Esophagus squamous epithelium (tissue), 5 donors: Measurements from ENCODE around the gene HDDC3. TPM values are rescaled to one million over a fixed set of nuclear protein-coding genes. Genes with fewer than 3 reads are reported as not detected.

ENCODE experiments used
- DNase-seq: peaks from one replicate; lab custom pipeline; 2025; lab: John Stamatoyannopoulos, UW
- H3K27ac ChIP-seq, 4 donors: fragments of 200-600 bp; sonication (generic); one replicate each; pipeline ENCODE4 v1.5.1; 2016 to 2019; ENCODE audit warnings: mild to moderate bottlenecking in 1 of 4
- H3K27me3 ChIP-seq, 4 donors: fragments of 200-600 bp; sonication (generic); 1 replicate in 3 of 4; 2 replicates in 1 of 4; pipeline versions ENCODE4 v1.5.1 to v1.6.0; 2017 to 2021; ENCODE audit warnings: antibody characterized with exemption in 1 of 4
- H3K36me3 ChIP-seq, 3 donors: fragments of 200-600 bp; sonication (generic); one replicate each; pipeline ENCODE4 v1.5.1; 2016 to 2019
- H3K4me1 ChIP-seq, 3 donors: fragments of 200-600 bp; sonication (generic); one replicate each; pipeline ENCODE4 v1.5.1; 2017 to 2019
- H3K4me3 ChIP-seq, 4 donors: fragments of 200-600 bp; sonication (generic); 1 replicate in 3 of 4; 2 replicates in 1 of 4; pipeline ENCODE4 v1.5.1; 2016 to 2019; ENCODE audit warnings: mild to moderate bottlenecking in 2 of 4, moderate library complexity in 1 of 4
- H3K9me3 ChIP-seq, 3 donors: fragments of 200-600 bp; sonication (generic); one replicate each; pipeline ENCODE4 v1.5.1; 2016 to 2019
- POLR2A ChIP-seq, 4 donors: fragments of 450-650 bp; IDR thresholded peaks; one replicate each; pipeline ENCODE4 v1.6.1; 2017; ENCODE audit warnings: antibody characterized with exemption in 4 of 4, mild to moderate bottlenecking in 4 of 4, moderate library complexity in 3 of 4
- WGBS, 2 donors: methylation state at CpG; one replicate each; pipeline ENCODE4 v1.1.5; 2018; 5-methylcytosine and 5-hydroxymethylcytosine counted together
- intact Hi-C: fragments of 100-400 bp; cut with DNase I; formaldehyde crosslinking; loops from one replicate; pipeline ENCODE4 v1.15.0; 2022
- total RNA-seq, 4 donors: library from RNA; depleted of rRNA; stranded (reverse); fragments of >200 nt; gene quantifications; one replicate each; pipeline ENCODE4 v1.1.0, GENCODE V29; 2016
- TF ChIP-seq, protein P1 (sequence below), 6 experiments: fragments of 450-650 bp in 4 of 6; fragments of 200-600 bp in 2 of 6; sonication (generic) in 2 of 6; IDR thresholded peaks; one replicate each; pipeline ENCODE4 v1.5.1; 2016 to 2019; ENCODE audit warnings: antibody characterized with exemption in 6 of 6, mild to moderate bottlenecking in 4 of 6, moderate library complexity in 4 of 6
- donor health status: DM: yes; HTN: yes; CAD: no.

HDDC3 gene
- total RNA-seq, 4 donors from 2014 or later: 5.8 to 13.7 (median 11.7) TPM

DNA sequence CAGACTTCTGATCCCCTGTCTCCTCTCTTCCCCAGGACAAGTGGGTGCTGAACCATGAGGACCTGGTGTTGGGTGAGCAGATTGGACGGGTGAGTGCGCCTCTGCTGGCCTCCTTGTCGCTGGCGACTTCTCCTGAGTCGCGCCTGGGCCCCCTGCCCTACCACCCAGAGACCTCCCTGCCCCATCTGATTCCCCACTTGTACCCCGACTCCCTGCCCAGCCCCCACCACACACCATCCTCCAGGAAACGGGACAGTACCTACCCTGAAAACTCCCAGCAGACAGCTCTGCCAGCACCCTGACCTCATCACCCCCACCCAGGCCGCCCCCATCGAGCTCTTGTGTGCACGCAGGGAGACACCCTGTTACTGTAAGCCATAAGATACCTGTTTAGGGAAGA is 40.3 kb downstream of the HDDC3 start:
- H3K36me3 ChIP-seq: peaks cover 16 to 73% (median 29%) of the 10 kb centered on the region in 3 donors
- H3K27ac ChIP-seq: no peak overlapping the region
- H3K27me3 ChIP-seq: no peaks in the 10 kb centered on the region
- H3K4me3 ChIP-seq: no peak overlapping the region
- no peaks in the 10 kb centered on the region for H3K4me1 ChIP-seq
- 93 to 94% methylated on average over 3 of the region's 11 CpGs for WGBS, 2 donors
- DNase-seq: no peak
- intact Hi-C loops: no loop called here
- TF ChIP-seq POLR2A (IDR thresholded peaks at IDR 0.05): no peak
- TF ChIP-seq, protein P1, sequence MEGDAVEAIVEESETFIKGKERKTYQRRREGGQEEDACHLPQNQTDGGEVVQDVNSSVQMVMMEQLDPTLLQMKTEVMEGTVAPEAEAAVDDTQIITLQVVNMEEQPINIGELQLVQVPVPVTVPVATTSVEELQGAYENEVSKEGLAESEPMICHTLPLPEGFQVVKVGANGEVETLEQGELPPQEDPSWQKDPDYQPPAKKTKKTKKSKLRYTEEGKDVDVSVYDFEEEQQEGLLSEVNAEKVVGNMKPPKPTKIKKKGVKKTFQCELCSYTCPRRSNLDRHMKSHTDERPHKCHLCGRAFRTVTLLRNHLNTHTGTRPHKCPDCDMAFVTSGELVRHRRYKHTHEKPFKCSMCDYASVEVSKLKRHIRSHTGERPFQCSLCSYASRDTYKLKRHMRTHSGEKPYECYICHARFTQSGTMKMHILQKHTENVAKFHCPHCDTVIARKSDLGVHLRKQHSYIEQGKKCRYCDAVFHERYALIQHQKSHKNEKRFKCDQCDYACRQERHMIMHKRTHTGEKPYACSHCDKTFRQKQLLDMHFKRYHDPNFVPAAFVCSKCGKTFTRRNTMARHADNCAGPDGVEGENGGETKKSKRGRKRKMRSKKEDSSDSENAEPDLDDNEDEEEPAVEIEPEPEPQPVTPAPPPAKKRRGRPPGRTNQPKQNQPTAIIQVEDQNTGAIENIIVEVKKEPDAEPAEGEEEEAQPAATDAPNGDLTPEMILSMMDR (IDR thresholded peaks at IDR 0.05): no peak
- H3K9me3 ChIP-seq: no peaks in the 10 kb centered on the region

DNA sequence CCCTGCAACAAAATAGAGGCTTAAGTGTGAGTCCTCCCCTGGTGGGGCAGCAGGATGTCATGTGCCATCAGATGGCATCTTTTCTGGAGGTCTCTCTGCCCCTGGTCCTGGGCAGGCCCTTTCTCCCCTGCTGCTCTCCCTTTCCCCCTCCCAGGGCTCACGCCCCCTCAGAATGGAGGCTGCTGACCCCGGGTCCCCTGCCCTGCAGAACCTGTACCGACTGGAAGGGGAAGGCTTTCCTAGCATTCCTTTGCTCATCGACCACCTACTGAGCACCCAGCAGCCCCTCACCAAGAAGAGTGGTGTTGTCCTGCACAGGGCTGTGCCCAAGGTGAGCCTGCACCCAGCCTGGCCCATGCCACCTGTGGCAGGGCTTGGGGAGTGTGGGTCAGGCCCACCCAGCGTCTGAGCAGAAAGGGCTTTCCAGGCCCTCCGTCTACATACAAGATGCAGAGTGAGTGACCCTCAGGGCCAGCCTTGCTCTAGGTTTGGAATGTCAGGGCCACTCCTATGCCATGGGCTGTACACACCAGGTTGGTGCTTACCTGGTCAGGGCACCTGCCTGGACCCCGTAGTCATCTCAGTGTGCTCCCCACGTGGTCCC is 40.9 kb downstream of the HDDC3 start:
- DNase-seq: no peak
- Histone ChIP-seq H3K9me3 (no peaks in the 10 kb centered on the region), H3K27me3 (no peaks in the 10 kb centered on the region), H3K4me3 (no peak overlapping the region), H3K4me1 (peaks cover under 1 to 6% (median 3%) of the 10 kb centered on the region in 3 donors), H3K36me3 (peaks cover 16 to 78% (median 29%) of the 10 kb centered on the region in 3 donors), H3K27ac (no peak overlapping the region)
- TF ChIP-seq, protein P1 (IDR thresholded peaks at IDR 0.05): no peak
- no peak for TF ChIP-seq POLR2A (IDR thresholded peaks at IDR 0.05)
- 100% methylated on average over 1 of the region's 8 CpGs; no CpG with 5 or more reads in 1 of the 2 donors for WGBS, 2 donors
- intact Hi-C loops: no loop called here

DNA sequence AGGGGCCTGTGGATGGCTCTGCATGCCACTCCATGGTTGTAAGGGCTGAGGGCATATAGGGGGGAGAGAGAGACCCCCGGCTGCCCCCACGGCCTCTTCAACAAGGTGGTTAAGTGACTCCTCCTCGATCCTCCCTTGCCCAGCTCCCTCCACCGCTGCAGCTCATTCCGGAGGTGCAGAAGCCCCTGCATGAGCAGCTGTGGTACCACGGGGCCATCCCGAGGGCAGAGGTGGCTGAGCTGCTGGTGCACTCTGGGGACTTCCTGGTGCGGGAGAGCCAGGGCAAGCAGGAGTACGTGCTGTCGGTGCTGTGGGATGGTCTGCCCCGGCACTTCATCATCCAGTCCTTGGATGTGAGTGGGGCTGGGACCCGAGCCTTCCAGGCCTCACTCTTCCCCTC is 41.5 kb downstream of the HDDC3 start:
- H3K4me3 ChIP-seq: no peak overlapping the region
- peaks cover 7 to 12% (median 9%) of the 10 kb centered on the region in 3 donors for H3K4me1 ChIP-seq
- intact Hi-C loops: no loop called here
- DNase-seq: no peak
- no peaks in the 10 kb centered on the region for H3K27me3 ChIP-seq
- WGBS, 2 donors: no CpG with 5 or more reads among the region's 12 CpGs
- no peak overlapping the region for H3K27ac ChIP-seq
- H3K36me3 ChIP-seq: peaks cover 16 to 77% (median 29%) of the 10 kb centered on the region in 3 donors
- no peaks in the 10 kb centered on the region for H3K9me3 ChIP-seq
- no peak for TF ChIP-seq POLR2A (IDR thresholded peaks at IDR 0.05)
- TF ChIP-seq, protein P1 (IDR thresholded peaks at IDR 0.05): no peak

DNA sequence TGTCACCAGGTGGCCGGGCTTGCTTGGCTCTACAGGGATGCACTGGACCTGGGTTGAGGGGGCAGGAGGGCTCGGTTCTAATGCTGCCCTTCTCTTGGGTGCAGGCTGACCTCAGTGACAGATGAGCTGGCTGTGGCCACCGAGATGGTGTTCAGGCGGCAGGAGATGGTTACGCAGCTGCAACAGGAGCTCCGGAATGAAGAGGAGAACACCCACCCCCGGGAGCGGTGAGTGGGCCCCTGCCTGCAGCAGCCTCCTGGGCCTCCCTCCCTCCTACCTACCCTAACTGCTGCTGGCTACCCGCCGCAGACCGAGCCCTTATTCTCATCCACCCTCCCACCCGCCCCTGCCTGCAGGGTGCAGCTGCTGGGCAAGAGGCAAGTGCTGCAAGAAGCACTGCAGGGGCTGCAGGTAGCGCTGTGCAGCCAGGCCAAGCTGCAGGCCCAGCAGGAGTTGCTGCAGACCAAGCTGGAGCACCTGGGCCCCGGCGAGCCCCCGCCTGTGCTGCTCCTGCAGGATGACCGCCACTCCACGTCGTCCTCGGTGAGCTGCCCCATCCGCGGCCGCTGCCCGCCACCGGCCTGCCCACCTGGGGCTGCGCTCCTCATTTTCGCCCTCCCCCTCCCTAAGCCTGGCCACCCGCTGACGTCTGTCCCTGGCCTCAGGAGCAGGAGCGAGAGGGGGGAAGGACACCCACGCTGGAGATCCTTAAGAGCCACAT is 42.5 kb downstream of the HDDC3 start:
- 87% methylated on average over 17 of the region's 31 CpGs; no CpG with 5 or more reads in 1 of the 2 donors for WGBS, 2 donors
- intact Hi-C loops: loop anchor here (5.0 to 10.0 kb wide), 2 partner anchors 175 to 243 kb away; partner anchors contain the start of gene BLM
- Histone ChIP-seq H3K4me3 (no peak overlapping the region), H3K27ac (no peak overlapping the region), H3K27me3 (no peaks in the 10 kb centered on the region), H3K36me3 (peaks cover 16 to 69% (median 29%) of the 10 kb centered on the region in 3 donors), H3K4me1 (peaks cover 16 to 21% (median 17%) of the 10 kb centered on the region in 3 donors), H3K9me3 (no peaks in the 10 kb centered on the region)
- no peak for TF ChIP-seq POLR2A (IDR thresholded peaks at IDR 0.05)
- TF ChIP-seq, protein P1 (IDR thresholded peaks at IDR 0.05): no peak
- no peak for DNase-seq

DNA sequence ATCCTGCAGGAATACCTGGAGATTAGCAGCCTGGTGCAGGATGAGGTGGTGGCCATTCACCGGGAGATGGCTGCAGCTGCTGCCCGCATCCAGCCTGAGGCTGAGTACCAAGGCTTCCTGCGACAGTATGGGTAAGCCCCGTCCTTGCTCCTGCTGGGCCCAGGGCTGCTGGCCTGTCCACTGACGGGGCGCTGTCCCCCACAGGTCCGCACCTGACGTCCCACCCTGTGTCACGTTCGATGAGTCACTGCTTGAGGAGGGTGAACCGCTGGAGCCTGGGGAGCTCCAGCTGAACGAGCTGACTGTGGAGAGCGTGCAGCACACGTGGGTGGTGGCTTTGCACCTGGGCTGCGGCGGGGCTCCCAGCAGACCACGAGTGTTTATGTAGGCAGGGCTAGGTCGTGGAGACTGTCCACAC is 43.0 kb downstream of the HDDC3 start:
- no peaks in the 10 kb centered on the region for H3K27me3 ChIP-seq
- H3K4me1 ChIP-seq: peaks cover 18 to 27% (median 23%) of the 10 kb centered on the region in 3 donors
- H3K4me3 ChIP-seq: no peak overlapping the region
- peaks cover 16 to 64% (median 29%) of the 10 kb centered on the region in 3 donors for H3K36me3 ChIP-seq
- no peaks in the 10 kb centered on the region for H3K9me3 ChIP-seq
- no peak for DNase-seq
- no peak overlapping the region for H3K27ac ChIP-seq
- intact Hi-C loops: loop anchor here (5.0 to 10.0 kb wide), 2 partner anchors 175 to 242 kb away; partner anchors contain the start of gene BLM
- WGBS, 2 donors: 92% methylated on average over 2 of the region's 18 CpGs; no CpG with 5 or more reads in 1 of the 2 donors
- TF ChIP-seq, protein P1 (IDR thresholded peaks at IDR 0.05): no peak
- TF ChIP-seq POLR2A (IDR thresholded peaks at IDR 0.05): no peak
